GM12878 (cell line): ENCODE results near the gene TH.

Experiments used
- ELK1 ChIP-seq: IDR thresholded peaks from 2 replicates; pipeline ENCODE4 v1.6.1; 2012; ENCODE audit warnings: low read depth, low read length, improper control_type of control experiment
- HDAC2 ChIP-seq: fragments of 200-600 bp; sonication (generic); IDR thresholded peaks from 2 replicates; pipeline ENCODE4 v1.6.1; 2017
- MAX ChIP-seq: IDR thresholded peaks from 2 replicates; pipeline ENCODE4 v1.6.1; 2012; ENCODE audit warnings: low read depth, low read length, improper control_type of control experiment
- POLR2AphosphoS2 ChIP-seq: IDR thresholded peaks from 2 replicates; pipeline ENCODE4 v1.6.1; 2011; ENCODE audit warnings: low read depth, mild to moderate bottlenecking, low read length, improper control_type of control experiment, moderate library complexity
- ZNF24 ChIP-seq: fragments of 450-650 bp; IDR thresholded peaks from 2 replicates; pipeline ENCODE4 v1.6.1; 2017; ENCODE audit warnings: antibody characterized with exemption, mild to moderate bottlenecking
- TF ChIP-seq, protein P1 (sequence below): IDR thresholded peaks from 2 replicates; pipeline ENCODE4 v1.6.1; 2011; ENCODE audit warnings: low read depth, low read length, improper control_type of control experiment, borderline replicate concordance
- TF ChIP-seq, protein P2 (sequence below): IDR thresholded peaks from 2 replicates; pipeline ENCODE4 v1.6.1; 2012; ENCODE audit warnings: low read length, inconsistent platforms

DNA sequence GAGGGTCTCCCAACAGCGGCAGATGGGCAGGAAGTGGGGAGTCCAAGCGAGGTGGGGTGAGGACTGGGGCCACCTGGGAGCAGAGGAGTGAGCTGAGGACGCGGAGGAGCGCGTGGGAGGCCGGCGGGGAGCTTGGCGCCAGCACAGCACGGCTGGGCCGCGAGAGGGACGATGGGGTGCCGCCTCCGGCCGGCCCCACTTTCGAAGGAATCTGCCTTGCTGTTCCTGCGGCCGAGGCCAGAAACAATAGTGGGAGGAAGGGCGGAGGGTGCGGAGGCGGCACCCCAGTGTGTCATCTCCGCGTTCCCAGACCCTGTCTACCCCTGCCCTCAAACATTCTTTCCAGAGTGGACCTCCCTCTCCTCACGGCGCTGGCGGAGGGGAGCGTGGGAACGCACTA is 16.1 kb downstream of the TH start:
- TF ChIP-seq HDAC2 (no peak), MAX (no peak), POLR2AphosphoS2 (no peak), ZNF24 (no peak), ELK1 (no peak)
- TF ChIP-seq, protein P1, sequence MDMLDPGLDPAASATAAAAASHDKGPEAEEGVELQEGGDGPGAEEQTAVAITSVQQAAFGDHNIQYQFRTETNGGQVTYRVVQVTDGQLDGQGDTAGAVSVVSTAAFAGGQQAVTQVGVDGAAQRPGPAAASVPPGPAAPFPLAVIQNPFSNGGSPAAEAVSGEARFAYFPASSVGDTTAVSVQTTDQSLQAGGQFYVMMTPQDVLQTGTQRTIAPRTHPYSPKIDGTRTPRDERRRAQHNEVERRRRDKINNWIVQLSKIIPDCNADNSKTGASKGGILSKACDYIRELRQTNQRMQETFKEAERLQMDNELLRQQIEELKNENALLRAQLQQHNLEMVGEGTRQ = no peak
- TF ChIP-seq, protein P2, sequence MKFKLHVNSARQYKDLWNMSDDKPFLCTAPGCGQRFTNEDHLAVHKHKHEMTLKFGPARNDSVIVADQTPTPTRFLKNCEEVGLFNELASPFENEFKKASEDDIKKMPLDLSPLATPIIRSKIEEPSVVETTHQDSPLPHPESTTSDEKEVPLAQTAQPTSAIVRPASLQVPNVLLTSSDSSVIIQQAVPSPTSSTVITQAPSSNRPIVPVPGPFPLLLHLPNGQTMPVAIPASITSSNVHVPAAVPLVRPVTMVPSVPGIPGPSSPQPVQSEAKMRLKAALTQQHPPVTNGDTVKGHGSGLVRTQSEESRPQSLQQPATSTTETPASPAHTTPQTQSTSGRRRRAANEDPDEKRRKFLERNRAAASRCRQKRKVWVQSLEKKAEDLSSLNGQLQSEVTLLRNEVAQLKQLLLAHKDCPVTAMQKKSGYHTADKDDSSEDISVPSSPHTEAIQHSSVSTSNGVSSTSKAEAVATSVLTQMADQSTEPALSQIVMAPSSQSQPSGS = no peak
